Natural killer cell (primary cell): ENCODE data around the gene INAFM2. TPM values are rescaled to one million over a fixed set of nuclear protein-coding genes. Genes with fewer than 3 reads are reported as not detected.

Source experiments
- ATAC-seq, 3 donors: fragments of 150-1000 bp in 2 of 3; fragments of 200-7000 bp in 1 of 3; cut with Tn5 transposase; 1 replicate in 1 of 3; 2 replicates in 2 of 3; pipeline ENCODE4 v1.10.0; 2021; ENCODE audit warnings: mild to moderate bottlenecking in 2 of 3, moderate library complexity in 2 of 3
- DNase-seq, 2 donors: peaks; one replicate each; pipeline versions ENCODE4 v3.0.0 to v3.0.0-alpha.2; 2013 to 2021; ENCODE audit warnings: mixed read lengths in 1 of 2
- H3K27ac ChIP-seq: one replicate; pipeline ENCODE4 v1.5.1; 2013; ENCODE audit warnings: mild to moderate bottlenecking, low read length
- H3K27me3 ChIP-seq: one replicate; pipeline ENCODE4 v1.6.1; 2013; ENCODE audit warnings: low read length; ENCODE audit not compliant: control insufficient read depth, insufficient read depth
- H3K36me3 ChIP-seq: one replicate; pipeline ENCODE4 v1.6.1; 2013; ENCODE audit warnings: low read length; ENCODE audit not compliant: control insufficient read depth, insufficient read depth
- H3K4me1 ChIP-seq: one replicate; pipeline ENCODE4 v1.6.1; 2013; ENCODE audit warnings: low read length; ENCODE audit not compliant: control insufficient read depth, insufficient read depth
- H3K4me3 ChIP-seq: one replicate; pipeline ENCODE4 v1.5.1; 2013; ENCODE audit warnings: low read length
- H3K9me3 ChIP-seq: one replicate; pipeline ENCODE4 v1.6.1; 2013; ENCODE audit warnings: low read length; ENCODE audit not compliant: control insufficient read depth, insufficient read depth
- H3K27ac Mint-ChIP-seq, 2 donors: one replicate each; pipeline ENCODE4 v1.8.0; 2022; ENCODE audit warnings: mild to moderate bottlenecking in 2 of 2, mixed read lengths in 2 of 2, moderate library complexity in 1 of 2
- H3K27me3 Mint-ChIP-seq, 2 donors: one replicate each; pipeline ENCODE4 v1.8.0; 2022; ENCODE audit warnings: low read depth in 2 of 2, mixed read lengths in 2 of 2
- H3K36me3 Mint-ChIP-seq: one replicate; pipeline ENCODE4 v1.8.0; 2022; ENCODE audit warnings: mixed read lengths
- H3K4me1 Mint-ChIP-seq, 2 donors: one replicate each; pipeline ENCODE4 v1.8.0; 2022; ENCODE audit warnings: mixed read lengths in 2 of 2
- H3K4me3 Mint-ChIP-seq: one replicate; pipeline ENCODE4 v1.8.0; 2022; ENCODE audit warnings: mild to moderate bottlenecking, moderate library complexity, mixed read lengths
- H3K9me3 Mint-ChIP-seq, 2 donors: one replicate each; pipeline ENCODE4 v1.8.0; 2022; ENCODE audit warnings: mixed read lengths in 2 of 2
- WGBS: methylation state at CpG from one replicate; pipeline ENCODE4 v1.1.7; 2013; ENCODE audit warnings: missing lambda C conversion rate; ENCODE audit not compliant: insufficient coverage; 5-methylcytosine and 5-hydroxymethylcytosine counted together
- intact Hi-C: fragments of 100-400 bp; cut with micrococcal nuclease; formaldehyde crosslinking; loops from one replicate; pipeline ENCODE4 v1.14.2; 2022
- total RNA-seq, 4 donors: library from RNA; stranded (reverse); fragments of 120-200 nt in 1 of 4; gene quantifications; one replicate each; pipeline versions ENCODE4 v1.2.3 to v1.2.4, GENCODE V29; 2013 to 2022
- TF ChIP-seq, protein P1 (sequence below): fragments of 200-600 bp; IDR thresholded peaks from one replicate; pipeline ENCODE4 v1.8.0; 2022; ENCODE audit warnings: antibody characterized with exemption

Gene INAFM2
- total RNA-seq, 3 donors from 2014 or later (not counting 1 experiment from before 2014, with no cell fraction given), result 14.0 to 21.7 (median 15.1) TPM

DNA sequence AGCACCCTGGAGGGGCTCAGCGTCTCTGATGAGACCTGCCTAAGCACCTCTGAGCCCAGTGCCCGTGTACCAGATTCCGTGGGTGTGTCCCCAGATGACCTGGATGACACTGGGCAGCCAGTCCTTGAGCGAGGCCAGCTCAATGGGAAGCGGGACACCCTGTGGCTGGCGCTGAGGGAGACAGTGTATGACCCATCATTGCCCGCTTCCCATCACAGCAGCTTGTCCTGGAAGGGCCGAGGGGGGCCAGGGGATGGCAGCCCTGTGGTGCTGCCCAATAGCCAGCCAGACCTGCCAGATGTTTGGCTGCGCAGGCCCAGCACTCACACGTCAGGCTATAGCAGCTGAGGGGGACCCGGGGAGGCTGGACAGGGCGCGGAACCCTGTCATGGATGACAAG lies 46.5 kb downstream of the INAFM2 start:
- Mint-ChIP-seq H3K27me3 (no peaks in the 10 kb centered on the region), H3K27ac (no peak overlapping the region), H3K9me3 (no peaks in the 10 kb centered on the region), H3K36me3 (no peaks in the 10 kb centered on the region), H3K4me3 (no peak overlapping the region), H3K4me1 (peaks cover 18 to 32% of the 10 kb centered on the region in 2 donors)
- peaks cover 31% of the 10 kb centered on the region for H3K4me1 ChIP-seq
- no peak for DNase-seq
- 94% methylated on average over 13 of the region's 13 CpGs for WGBS
- H3K27ac ChIP-seq, result no peak overlapping the region
- H3K9me3 ChIP-seq, result no peaks in the 10 kb centered on the region
- no peak overlapping the region for H3K4me3 ChIP-seq
- intact Hi-C loops, result no loop called here
- no peak for ATAC-seq
- no peaks in the 10 kb centered on the region for H3K36me3 ChIP-seq
- H3K27me3 ChIP-seq, result no peaks in the 10 kb centered on the region
- TF ChIP-seq, protein P1, sequence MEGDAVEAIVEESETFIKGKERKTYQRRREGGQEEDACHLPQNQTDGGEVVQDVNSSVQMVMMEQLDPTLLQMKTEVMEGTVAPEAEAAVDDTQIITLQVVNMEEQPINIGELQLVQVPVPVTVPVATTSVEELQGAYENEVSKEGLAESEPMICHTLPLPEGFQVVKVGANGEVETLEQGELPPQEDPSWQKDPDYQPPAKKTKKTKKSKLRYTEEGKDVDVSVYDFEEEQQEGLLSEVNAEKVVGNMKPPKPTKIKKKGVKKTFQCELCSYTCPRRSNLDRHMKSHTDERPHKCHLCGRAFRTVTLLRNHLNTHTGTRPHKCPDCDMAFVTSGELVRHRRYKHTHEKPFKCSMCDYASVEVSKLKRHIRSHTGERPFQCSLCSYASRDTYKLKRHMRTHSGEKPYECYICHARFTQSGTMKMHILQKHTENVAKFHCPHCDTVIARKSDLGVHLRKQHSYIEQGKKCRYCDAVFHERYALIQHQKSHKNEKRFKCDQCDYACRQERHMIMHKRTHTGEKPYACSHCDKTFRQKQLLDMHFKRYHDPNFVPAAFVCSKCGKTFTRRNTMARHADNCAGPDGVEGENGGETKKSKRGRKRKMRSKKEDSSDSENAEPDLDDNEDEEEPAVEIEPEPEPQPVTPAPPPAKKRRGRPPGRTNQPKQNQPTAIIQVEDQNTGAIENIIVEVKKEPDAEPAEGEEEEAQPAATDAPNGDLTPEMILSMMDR, result no peak

DNA sequence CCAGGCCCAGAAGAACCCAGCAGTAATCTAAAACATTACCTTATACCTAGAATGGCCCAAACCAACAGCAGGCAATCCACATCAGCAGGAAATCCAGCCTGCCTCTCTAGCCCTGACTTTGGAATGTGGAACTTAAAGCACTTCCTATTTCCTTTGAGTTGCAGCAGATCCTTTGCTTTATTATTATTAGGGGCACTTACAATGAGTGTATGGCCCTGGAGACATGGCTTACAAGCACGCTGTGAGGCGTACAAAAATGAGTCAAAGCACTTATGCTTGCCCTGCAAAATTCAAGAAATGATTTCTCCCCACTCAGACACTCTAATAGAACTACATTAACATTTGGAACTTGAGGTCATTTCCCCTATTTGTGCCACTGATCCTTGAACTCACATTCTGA lies 49.5 kb downstream of the INAFM2 start:
- Mint-ChIP-seq H3K4me3 (no peak overlapping the region), H3K36me3 (no peaks in the 10 kb centered on the region), H3K27me3 (no peaks in the 10 kb centered on the region), H3K27ac (no peak overlapping the region), H3K4me1 (peaks cover 5% of the 10 kb centered on the region in 2 donors), H3K9me3 (no peaks in the 10 kb centered on the region)
- H3K4me3 ChIP-seq, result no peak overlapping the region
- peaks cover 7% of the 10 kb centered on the region for H3K4me1 ChIP-seq
- no peaks in the 10 kb centered on the region for H3K27me3 ChIP-seq
- no peak overlapping the region for H3K27ac ChIP-seq
- whole genome bisulfite sequencing, result 67% methylated on average over 2 of the region's 2 CpGs
- TF ChIP-seq, protein P1, result no peak
- H3K9me3 ChIP-seq, result no peaks in the 10 kb centered on the region
- H3K36me3 ChIP-seq, result no peaks in the 10 kb centered on the region
- intact Hi-C loops, result no loop called here
- ATAC-seq (no peak), DNase-seq (no peak)

Other genes starting within 250 kb of the INAFM2 start
- 10 to 100 TPM in 1 of 3 donors, 1 to 10 TPM in 2; 7.6 to 10.5 (median 9.8) TPM for gene BMF, start 214.8 kb upstream of the INAFM2 start, total RNA-seq
- 1 to 10 TPM in 2 of 3 donors, under 1 TPM in 1; 0.75 to 2.4 (median 1.9) TPM for gene BUB1B, start 162.6 kb upstream of the INAFM2 start, total RNA-seq
- 10 to 100 TPM in 1 of 3 donors, 1 to 10 TPM in 2; 7.6 to 10.9 (median 7.9) TPM for gene PAK6, start 84.6 kb upstream of the INAFM2 start, total RNA-seq
- gene ANKRD63, start 40.6 kb upstream of the INAFM2 start, total RNA-seq, result not detected
- gene PLCB2, start 15.8 kb upstream of the INAFM2 start, total RNA-seq, result 100 to 1,000 TPM; 345 to 440 (median 432) TPM
- gene CCDC9B, start 17.2 kb downstream of the INAFM2 start, total RNA-seq, result 1 to 10 TPM; 4.4 to 5.3 (median 4.7) TPM
- gene PHGR1, start 27.3 kb downstream of the INAFM2 start, total RNA-seq, result not detected
- gene DISP2, start 34.5 kb downstream of the INAFM2 start, total RNA-seq, result 1 to 10 TPM in 1 of 3 donors, under 1 TPM in 2; 0.20 to 1.0 (median 0.26) TPM
- gene KNSTRN, start 59.0 kb downstream of the INAFM2 start, total RNA-seq, result 1 to 10 TPM; 5.4 to 7.6 (median 5.6) TPM
- 10 to 100 TPM; 56.2 to 76.8 (median 67.3) TPM for gene IVD, start 82.1 kb downstream of the INAFM2 start, total RNA-seq
- 10 to 100 TPM; 29.4 to 48.9 (median 41.8) TPM for gene BAHD1, start 117.3 kb downstream of the INAFM2 start, total RNA-seq
- gene CHST14, start 147.3 kb downstream of the INAFM2 start, total RNA-seq, result 10 to 100 TPM in 2 of 3 donors, 1 to 10 TPM in 1; 9.8 to 16.7 (median 12.9) TPM
- gene CCDC32, start 241.3 kb downstream of the INAFM2 start, total RNA-seq, result 10 to 100 TPM; 34.2 to 43.7 (median 37.4) TPM
- gene RPUSD2, start 245.6 kb downstream of the INAFM2 start, total RNA-seq, result 10 to 100 TPM; 13.7 to 15.2 (median 14.2) TPM